Measurements from ENCODE around the gene SDK2. TPM values are rescaled to one million over a fixed set of nuclear protein-coding genes. Genes with fewer than 3 reads are reported as not detected.

The SDK2 gene
- total and polyA plus RNA-seq, 2 of the 4 experiments (the other 2 are of a cell fraction) = under 0.01 to 0.03 TPM

- Histone ChIP-seq H3K4me3 (ENCODE audit: insufficient read depth, low read depth, low read length) (no peak overlapping the region), H4K20me1 (ENCODE audit: insufficient read depth, low read length) (no peaks in the 10 kb centered on the region), H2AFZ (replicated peaks; ENCODE audit: low read length, poor library complexity) (no peak overlapping the region), H3K9me3 (ENCODE audit: control insufficient read depth, insufficient read depth, low read length) (no peaks in the 10 kb centered on the region), H3K9me1 (ENCODE audit: insufficient read depth, low read length) (no peaks in the 10 kb centered on the region), H4K8ac (ENCODE audit: low read depth in 2 of 2, low read length in 2 of 2) (no peak overlapping the region), H3K9ac (ENCODE audit: low read depth, low read length) (no peak overlapping the region), H3K36me3 (ENCODE audit: control insufficient read depth, insufficient read depth, low read length) (no peaks in the 10 kb centered on the region), H3K18ac (ENCODE audit: low read depth, low read length) (no peak overlapping the region), H3K79me1 (ENCODE audit: low read depth in 1 of 2, low read length in 2 of 2) (no peaks in the 10 kb centered on the region), H4K5ac (ENCODE audit: low read depth, low read length) (no peak overlapping the region), H4K91ac (ENCODE audit: insufficient read depth, low read depth, low read length) (no peak overlapping the region), H3K4me2 (ENCODE audit: low read depth, low read length) (no peak overlapping the region), H3K27me3 (ENCODE audit: control insufficient read depth, insufficient read depth, low read length) (peaks cover 22% of the 10 kb centered on the region), H2AK5ac (ENCODE audit: low read depth, low read length) (no peak overlapping the region), H3K4ac (ENCODE audit: low read depth, low read length) (no peak overlapping the region), H3K4me1 (ENCODE audit: control insufficient read depth, insufficient read depth, low read length) (peaks cover 2% of the 10 kb centered on the region; the same call in 1 of the 2 replicates), H2AK9ac (replicated peaks; ENCODE audit: low read depth, low read length, poor library complexity) (no peak overlapping the region), H2BK15ac (ENCODE audit: low read depth, low read length) (no peak overlapping the region), H3K27ac (ENCODE audit: insufficient read depth, low read length) (no peak overlapping the region), H2BK20ac (ENCODE audit: low read depth, low read length) (no peak overlapping the region), H3K14ac (replicated peaks; ENCODE audit: low read depth, low read length) (no peak overlapping the region), H3K56ac (ENCODE audit: extremely low read depth, insufficient read depth, low read length) (no peak overlapping the region), H2BK120ac (ENCODE audit: low read depth, low read length) (no peak overlapping the region), H3K23ac (ENCODE audit: low read depth, low read length) (no peak overlapping the region), H2BK5ac (ENCODE audit: low read depth, low read length, poor library complexity, severe bottlenecking) (no peak overlapping the region)
- ChIA-PET CTCF (interaction anchor here (0.6 to 2.8 kb wide), 4 partner anchors 12 to 117 kb away, joined by 3 to 37 read pairs (median 4); no protein-coding TSS in a partner anchor), POLR2A (ENCODE audit: unreplicated experiment) (no interaction called here)
- no peak for DNase-seq
- TF ChIP-seq MXI1 (IDR thresholded peaks at IDR 0.05; ENCODE audit: borderline replicate concordance, low read depth, low read length) (no peak), FOS (IDR thresholded peaks at IDR 0.05; ENCODE audit: low read depth, low read length) (no peak), CTCF (conservative IDR thresholded peaks at IDR 0.05; ENCODE audit: low read depth, low read length) (no peak), POLR2A (IDR thresholded peaks at IDR 0.05; ENCODE audit: low read depth, low read length) (no peak), ELK1 (IDR thresholded peaks at IDR 0.05; ENCODE audit: borderline replicate concordance, low read depth, low read length) (no peak), CHD1 (IDR thresholded peaks at IDR 0.05; ENCODE audit: low read depth, low read length) (no peak), BHLHE40 (IDR thresholded peaks at IDR 0.05; ENCODE audit: low read depth, low read length) (no peak)
- WGBS, 2 experiments (ENCODE audit: extremely low coverage in 2 of 2, insufficient read length in 1 of 2) = 95% methylated on average over 5 of the region's 9 CpGs; no CpG with 5 or more reads in 1 of the 2 experiments
- intact Hi-C loops (cut with micrococcal nuclease) (loop anchor here (5.0 kb wide), 2 partner anchors 645 to 805 kb away; no protein-coding TSS in a partner anchor), in situ Hi-C loops (cut with MboI; ENCODE audit: low sequenced_read_pairs) (loop anchor here (5.0 to 25.0 kb wide), 4 partner anchors 65 to 785 kb away; no protein-coding TSS in a partner anchor), dilution Hi-C loops (cut with HindIII; ENCODE audit: low sequenced_read_pairs, unreplicated experiment) (no loop called here)
- BruUV-seq (replicated peaks) = no TSS peak
- no peak for ATAC-seq (ENCODE audit: low read depth)
These were observed 272.4 kb downstream of the SDK2 start for GRCh38 chr17:73371836-73372235.
